GM20431 (cell line): Measurements from ENCODE around the gene ELFN1.

Experiments
- in situ Hi-C: fragments of 300-500 bp; cut with MseI, MboI; formaldehyde crosslinking; loops from one replicate; pipeline ENCODE4 v1.15.0; 2020; ENCODE audit warnings: low sequenced_read_pairs; ENCODE audit not compliant: unreplicated experiment

ELFN1 gene

DNA sequence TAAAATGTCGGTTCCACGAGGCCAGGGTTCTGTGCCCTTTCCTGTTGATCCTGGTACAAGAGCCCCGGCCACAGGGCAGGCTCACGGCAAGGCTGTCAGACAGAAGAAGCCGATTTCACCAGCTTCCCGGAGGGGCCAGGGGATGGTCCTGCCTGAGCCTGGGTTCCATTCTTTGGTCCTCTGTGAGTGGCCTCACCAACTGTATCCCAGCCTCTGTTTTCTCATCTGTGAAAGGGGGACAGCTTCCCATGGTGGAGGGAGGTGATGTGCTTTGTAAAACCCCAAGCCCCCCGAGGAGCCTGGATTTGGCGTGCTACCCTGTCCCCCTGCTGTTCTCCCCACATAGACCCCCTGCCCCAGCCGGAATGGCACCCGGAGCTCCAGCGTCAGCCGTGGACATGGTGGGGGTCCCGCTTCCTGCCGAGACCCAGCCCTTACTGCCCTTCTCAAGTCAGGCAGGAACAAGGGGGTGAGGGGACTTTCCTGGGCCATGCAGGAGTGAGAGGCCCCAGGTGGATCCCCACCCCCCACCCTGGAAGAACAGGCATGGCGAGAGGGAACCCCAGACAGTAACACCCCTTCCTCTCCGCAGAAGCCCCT lies 28.3 kb upstream of the ELFN1 start:
- in situ Hi-C loops: no loop called here

DNA sequence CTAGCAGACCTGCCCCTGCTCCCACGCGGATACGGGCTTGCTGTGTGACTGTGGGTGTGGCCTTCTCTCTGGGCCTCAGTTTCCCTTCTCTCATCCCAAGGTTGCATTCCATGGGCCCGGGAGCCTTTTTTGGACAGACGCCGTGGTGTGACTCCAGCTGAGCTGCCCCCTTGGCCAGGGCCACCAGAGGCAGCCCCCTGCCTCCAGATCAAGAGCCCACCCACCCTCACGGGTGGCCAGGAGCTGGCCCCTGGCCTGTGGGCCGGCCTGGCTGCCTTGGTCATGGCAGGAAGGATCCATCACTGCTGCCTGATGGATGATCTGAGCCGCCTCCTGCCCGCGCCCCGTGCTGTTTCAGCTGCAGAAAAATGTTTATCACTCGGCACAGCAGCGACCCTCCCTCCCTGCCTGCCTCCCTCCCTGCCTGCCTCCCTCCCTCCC lies 27.8 kb upstream of the ELFN1 start:
- in situ Hi-C loops: no loop called here

DNA sequence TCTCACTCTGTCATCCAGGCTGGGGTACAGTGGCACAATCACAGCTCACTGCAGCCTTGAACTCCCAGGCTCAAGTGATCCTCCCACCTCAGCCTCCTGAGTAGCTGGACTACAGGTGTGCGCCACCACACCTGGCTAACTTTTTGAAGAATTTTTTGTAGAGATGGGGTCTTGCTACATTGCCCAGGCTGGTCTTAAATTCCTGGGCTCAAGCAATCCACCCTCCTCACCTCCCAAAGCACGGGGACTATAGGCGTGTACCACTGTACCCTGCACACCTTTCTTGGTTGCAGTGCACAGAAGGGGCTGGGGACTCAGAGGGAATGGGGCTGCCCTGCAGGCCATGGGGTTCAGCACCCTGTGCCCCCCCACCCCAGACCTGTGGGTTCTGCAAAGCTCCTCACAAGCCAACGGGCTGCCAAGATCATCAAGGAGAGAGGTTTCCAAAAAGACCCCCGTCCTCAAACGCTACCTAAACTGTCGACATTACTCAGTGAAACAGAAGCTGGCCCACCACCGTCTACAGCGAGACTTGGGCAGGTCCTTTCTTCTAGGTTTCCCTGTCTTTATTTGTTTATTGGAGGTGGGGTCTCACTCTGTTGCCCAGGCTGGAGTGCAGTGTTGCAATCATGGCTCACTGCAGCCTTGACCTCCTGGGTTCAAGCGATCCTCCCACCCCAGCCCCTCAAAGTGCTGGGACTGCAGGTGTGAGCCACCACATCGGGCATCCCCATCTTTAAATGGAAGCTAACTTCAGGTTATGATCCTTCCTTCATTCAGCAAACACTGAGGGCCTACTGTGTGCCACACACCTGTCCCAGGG lies 26.6 kb upstream of the ELFN1 start:
- in situ Hi-C loops: no loop called here

DNA sequence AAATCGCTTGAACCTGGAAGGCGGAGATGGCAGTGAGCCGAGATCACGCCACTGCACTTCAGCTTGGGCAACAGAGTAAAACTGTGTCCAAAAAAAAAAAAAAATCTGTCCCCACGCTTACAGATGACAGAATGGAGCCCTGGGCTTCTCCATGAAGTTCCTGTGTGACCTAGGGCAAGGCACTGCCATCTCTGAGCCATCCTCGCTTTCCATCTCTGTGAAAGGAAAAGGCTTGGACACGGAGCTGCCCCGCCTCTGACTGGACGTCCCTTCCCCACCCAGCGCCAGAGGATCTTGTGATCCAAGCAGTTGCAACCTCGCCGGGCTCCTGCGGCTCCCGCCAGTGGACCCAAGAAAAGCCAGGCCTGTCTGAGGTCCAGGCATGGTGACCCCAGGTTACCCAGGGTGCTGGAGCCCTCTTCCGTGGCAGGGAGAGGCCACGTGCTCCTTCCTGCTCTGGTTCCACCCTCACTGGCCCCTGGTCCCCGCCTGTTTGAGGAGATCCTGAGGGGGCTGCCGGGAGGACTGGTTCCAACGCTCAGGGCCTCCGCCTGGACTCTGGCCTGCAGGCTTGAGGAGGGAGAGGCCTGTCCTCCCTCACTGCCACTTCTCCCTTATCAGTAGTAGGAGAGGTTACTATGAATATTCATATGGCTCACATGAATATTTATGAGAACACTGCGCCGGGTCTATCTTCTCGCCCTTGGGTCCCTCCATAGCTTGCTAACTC lies 25.6 kb upstream of the ELFN1 start:
- in situ Hi-C loops: no loop called here

DNA sequence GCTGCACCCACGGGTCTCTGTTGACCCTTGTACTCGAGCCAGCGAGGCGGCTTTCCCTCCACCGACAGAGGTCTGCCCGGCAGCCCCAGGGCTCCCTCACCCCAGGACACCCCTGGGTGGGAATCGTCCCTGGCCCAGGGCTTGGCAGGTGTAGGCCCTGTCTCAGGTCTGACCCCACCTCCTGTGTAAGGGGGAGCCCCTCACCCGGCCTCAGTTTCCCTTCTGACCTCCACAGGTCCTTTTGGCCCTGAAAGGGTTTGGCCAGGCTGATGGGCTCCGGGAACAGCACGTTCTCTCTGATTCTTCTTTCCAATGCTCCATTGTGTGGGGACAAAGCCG lies 25.0 kb upstream of the ELFN1 start:
- in situ Hi-C loops: no loop called here

DNA sequence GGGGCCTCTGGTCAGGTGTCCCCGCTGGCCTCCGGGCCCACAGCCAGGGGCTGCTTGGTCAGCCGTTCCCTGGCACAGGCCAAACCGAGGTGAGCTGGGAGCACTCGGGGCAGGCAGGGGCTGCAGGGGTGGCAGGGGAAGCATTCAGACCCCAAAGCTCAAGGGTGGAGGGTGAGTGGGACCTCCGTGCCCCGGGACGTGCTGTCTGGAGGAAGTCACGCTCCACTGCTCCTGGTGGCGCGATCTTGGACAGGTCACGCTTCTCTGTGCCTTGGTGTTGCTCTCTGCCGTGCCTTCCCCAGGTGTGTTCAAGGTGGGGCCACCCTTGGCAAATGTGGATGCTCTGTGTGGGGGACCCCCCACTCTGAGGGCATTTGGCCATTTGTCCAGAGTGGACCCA lies 24.6 kb upstream of the ELFN1 start:
- in situ Hi-C loops: no loop called here

DNA sequence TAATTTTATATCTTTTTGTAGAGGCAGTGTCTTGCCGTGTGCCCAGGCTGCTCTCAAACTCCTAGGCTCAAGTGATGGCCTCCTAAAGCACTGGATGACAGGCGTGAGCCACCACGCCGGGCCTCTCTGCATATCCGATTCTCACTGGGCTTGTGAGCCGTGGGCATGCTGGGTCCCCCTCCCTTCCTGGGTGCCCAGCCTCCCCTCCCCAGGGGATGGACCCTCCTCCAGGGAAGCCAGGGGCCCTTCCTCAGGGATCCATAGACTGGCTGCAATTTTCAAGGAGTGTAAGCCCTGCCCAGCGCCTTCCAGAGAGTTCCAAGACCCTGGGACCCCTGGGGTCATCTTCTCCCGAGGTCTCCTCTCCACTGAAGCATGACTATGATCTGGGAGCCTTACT lies 23.7 kb upstream of the ELFN1 start:
- in situ Hi-C loops: no loop called here

DNA sequence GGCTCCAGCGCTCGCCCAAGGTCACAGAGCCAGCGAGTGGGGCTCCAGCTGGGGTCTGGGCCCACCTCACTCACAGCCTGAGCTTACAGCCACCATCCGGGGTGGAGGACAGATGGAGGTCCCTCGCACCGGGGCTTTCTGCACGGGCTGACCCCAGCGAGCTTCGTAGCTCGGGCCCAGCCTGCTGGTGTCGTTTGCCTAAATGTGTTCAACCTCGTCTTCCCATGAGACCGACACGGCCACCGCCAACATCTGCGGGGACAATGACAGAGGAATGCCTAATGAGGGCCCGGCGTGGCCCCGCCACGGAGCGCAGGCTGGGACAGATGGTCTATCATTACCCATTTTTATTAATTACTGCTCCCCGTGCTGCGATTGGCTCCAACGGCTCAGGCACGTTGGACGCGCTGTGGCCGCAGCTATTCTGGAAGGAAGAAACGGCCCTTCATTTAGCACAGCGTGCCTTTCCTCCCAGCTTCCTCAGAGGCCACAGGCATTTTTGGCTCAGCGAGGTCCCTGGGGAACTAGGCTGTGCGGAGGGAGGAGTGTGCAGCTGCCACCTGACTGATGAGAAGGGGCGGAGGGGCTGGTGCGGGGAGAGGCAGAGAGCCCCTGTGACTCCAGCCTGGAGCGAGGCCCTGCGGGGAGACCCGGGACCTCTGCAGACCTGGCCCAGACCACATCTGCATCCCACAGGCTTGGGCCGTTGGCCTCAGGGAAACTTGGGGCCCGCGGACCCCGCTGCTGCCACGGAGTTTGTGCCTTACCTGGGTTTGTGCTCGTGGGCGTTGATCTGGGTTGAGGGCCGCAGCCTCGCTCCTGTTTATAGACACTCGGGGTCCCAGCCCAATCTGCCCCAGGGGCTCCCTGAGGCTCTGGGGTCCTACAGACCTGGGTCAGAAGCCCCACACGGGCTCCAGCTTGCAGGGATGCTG lies 22.9 kb upstream of the ELFN1 start:
- in situ Hi-C loops: no loop called here

DNA sequence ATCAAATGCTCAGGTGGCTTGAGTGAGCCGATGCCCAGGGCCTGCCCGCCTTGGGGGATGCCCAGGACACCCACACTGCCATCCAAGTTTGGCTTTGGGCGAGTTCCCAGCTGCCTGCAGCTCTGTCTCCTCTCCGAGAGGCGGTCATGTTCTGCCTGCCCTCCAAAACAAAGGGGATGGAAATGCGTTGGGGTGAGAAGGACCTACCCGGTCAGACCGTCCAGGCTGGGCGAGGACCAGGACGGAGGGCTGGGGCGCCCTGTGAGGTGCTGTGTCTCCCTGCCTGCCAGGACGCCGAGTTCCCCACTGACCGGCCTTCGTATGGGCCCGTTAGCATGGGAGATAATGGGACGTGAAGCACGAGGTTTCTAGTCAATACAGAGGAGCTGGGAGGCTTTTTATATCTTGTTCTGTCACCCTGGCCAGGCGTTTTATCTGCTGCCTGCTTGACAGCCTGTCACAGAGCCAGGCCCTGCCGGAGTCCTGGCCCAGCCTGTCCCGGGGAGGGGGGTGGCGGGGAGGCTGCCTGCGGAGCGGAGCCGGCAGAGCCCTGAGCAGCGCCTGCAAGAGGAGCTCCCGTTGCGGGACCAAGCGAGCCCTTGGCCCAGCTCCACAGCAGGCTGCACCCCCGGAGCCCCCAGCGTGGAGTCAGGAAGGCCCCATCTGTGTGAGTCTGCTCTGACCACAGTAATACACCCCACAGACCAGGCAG lies 22.0 kb upstream of the ELFN1 start:
- in situ Hi-C loops: no loop called here

DNA sequence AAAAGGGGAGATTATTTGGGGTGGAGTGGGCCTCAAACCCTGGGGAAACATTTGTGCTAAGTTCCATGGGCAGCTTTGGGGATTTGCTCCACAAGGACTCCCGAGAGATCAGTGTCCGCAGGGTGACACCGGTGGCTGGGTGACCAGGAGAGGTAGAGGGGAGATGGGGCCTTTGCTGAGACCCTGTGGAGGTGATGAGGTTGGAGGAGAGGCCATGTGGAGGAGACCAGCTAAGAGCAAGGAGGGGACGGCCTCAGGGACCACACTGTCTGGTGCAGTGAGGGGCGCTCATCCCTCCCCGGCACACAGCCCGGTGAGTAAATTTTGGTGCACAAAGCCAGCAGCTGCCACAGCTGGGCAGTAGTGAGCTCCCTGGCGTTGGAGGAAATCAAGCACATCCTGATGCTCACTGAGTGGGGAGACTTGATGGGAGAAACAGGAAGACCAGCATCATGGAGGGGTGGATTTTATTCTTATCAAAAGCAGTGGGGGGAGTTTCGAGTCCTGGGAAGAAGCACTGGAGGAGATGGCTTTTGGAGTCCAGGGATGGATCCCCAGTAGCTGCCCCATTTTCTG lies 20.2 kb upstream of the ELFN1 start:
- in situ Hi-C loops: no loop called here

DNA sequence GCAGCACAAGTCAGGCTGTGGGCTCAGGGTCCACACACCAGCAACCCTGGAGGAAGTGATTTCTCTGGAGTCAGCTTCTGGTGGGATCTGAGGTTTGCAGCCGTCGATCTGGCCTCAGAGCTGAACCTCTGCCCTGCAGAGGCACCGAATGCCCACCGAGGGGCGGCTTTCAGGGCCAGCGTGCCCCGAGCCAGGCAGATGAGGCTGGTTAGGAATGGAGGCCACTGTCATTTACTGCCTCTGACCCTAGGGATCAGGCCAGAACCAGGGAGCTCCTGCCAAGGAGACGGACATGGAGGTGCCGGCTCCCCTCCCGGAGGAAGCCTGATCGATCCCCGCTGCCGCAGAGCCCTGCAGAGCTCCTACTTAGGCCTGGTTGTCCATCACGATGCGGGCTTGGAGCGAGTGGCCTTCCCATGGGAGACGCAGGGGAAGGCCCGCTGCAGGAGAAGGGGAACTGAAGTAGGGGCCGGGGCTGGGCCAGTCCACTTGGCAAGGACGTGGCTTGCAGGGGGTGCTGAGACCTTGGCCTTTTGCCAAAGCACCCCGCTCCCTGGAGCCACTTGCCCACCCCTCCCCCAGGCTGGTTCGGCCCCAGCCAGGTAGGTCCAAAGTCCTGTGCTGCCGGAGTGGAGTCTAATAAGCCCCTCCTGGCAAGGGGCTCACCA lies 19.6 kb upstream of the ELFN1 start:
- in situ Hi-C loops: no loop called here

DNA sequence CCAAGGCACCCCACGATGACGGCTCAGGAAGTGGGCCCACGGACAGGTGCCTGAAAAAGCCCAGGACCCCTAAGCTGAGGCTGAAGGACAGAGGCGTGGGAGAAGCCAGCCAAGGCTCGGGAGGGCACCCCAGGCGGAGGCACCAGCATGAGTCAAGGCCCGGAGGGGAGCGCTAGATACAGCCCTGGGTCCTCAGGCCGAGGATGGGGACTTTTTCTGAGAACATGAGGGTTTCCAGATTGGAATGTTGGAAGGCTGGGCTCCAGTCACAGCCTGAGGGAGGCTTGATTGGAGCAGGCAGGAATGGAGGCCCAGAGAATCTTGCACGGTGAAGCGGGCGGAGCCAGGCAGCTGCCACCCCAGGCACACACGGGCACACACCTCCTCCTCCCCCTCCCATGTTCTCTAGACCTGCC lies 19.0 kb upstream of the ELFN1 start:
- in situ Hi-C loops: no loop called here

DNA sequence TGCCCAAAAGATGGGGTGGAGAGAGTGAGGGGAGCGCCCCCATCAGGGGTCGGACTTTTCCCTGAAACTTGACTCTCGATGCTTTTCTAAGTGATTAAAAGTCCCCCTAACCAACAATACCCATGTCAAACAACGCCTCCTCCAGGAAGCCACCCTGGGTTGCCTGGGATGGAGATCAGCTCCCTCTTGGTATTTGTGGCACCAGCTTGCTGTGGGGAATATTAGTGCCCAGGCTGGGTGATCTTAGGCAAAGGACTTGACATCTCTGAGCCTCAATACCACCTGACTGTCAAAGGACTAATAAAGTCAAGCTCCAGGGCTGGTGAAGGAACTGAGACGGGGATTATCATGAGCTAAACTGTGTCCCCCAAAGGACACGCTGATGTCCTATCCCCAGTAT lies 18.2 kb upstream of the ELFN1 start:
- in situ Hi-C loops: no loop called here

DNA sequence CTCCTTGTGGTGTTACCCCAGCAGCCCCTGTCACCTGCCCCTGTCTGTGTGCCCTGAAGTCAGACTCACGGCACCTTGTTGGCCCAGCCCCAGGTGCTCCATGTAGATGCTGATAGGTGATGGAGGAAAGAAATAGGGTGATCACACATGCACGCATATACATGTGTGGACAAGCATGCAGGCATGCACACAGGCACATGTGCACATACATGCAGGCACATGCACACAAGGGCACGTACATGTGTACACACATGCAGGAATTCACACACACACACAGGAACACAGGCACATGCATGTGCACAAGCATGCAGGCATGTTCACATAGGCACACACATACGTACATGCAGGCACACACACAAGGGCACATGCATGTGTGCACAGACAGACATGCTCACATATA lies 16.6 kb upstream of the ELFN1 start:
- in situ Hi-C loops: no loop called here

DNA sequence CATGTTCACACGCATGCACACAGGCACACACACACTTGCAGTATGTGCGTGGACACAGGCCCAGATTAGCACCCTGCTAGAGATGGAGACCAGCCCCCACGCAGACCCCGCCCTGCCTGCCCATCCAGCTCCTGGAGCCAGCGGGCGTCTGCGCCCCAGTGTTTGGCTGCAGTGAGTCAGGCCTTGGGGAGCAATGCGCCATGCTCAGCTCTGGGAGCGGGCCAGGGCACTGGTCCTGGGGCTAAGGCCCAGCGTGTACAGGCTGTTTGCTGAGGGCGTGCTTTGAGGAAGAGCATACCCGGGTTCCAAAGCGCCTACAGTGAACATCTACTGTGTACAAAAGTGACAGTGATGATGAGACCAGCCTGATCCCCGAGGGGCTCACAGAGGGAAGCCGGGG lies 16.0 kb upstream of the ELFN1 start:
- in situ Hi-C loops: no loop called here

DNA sequence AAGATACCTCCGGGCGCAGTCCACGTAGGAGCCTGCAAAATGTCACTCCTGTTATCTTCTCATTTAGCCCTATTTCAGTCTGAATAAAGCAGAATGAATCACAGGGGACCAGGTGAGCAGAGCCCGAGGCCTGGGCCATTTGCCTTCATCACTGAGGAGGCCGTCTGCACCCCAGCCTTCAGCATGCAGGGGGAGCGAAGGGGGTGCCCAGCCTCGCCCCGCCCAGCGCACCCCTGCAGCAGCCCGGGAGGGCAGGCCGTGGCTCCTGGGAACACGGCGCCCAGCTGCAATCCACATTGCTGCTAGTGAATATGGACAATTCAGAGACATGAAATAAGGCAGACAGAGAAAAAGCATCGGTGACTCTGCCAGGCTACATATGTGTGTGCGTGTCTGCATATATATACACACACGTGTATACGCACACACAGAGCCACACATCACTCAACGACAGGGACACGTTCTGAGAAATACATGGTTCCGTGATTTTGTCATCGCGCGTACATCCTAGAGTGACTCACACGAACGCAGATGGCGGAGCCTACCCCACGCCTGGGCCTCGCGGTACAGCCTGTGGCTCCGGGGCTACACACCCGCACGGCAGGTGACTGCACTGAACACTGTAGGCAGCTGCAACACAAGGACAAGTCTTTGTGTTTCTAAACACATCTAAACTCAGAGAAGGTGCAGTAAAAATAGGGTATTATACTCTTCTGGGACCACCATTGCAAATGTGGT lies 15.2 kb upstream of the ELFN1 start:
- in situ Hi-C loops: no loop called here

DNA sequence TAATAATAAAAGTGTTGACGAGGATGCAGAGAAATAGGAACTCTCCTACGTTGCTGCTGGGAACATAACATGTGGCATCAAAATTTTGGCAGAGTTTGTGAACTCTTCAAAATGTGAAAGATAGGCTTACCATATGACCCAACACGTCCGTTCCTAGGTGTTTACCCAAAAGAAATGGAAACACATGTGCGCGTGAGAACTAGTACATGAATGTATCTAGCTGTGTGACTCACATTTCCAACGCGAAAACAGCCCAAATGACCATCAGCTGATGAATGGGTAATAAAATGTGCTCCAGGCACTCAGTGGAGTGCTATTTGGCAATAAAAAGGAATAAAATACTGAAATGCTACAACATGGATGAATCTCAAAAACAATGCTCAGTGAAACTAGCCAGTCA lies 10.4 kb upstream of the ELFN1 start:
- in situ Hi-C loops: no loop called here

DNA sequence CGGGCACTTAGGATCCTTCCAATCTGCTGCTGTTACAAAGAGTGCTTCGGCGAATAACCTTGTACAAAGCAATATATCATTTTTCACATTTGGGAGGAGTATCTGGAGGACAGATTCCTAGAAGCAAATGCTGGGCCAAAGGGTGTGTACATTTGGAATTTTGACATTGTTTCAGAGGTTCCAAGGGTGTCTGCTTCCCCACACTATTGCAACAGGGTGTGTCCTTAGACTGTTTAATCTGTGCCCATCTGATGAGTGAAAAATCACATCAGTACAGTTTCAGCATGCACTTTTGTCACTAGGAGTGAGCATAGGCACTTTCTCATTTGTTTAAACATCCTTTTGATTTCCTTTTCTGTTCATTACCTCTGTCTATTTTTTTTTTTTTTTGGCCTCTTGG lies 8.6 kb upstream of the ELFN1 start:
- in situ Hi-C loops: no loop called here
